Body of pancreas (tissue), 4 donors: Measurements from ENCODE around the gene DRC3.

Experiments used
- CTCF ChIP-seq, 7 experiments: fragments of 450-650 bp in 4 of 7; fragments of 200-600 bp in 3 of 7; sonication (generic) in 3 of 7; IDR thresholded peaks; one replicate each; pipeline ENCODE4 v1.5.1; 2016 to 2019; ENCODE audit warnings: antibody characterized with exemption in 7 of 7
- POLR2A ChIP-seq, 3 donors: fragments of 450-650 bp; IDR thresholded peaks; one replicate each; pipeline ENCODE4 v1.6.1; 2016; ENCODE audit warnings: antibody characterized with exemption in 3 of 3, mild to moderate bottlenecking in 2 of 3

GRCh38 chr17:17937958-17938357, 34.7 kb upstream of the DRC3 start:
- TF ChIP-seq CTCF (IDR thresholded peaks at IDR 0.05) (no peak), POLR2A (IDR thresholded peaks at IDR 0.05) (no peak)
